Transverse colon (tissue), 3 donors: ENCODE data around the gene B4GALNT1.

Source experiments
- EP300 ChIP-seq: sonication (generic); formaldehyde crosslinking; IDR thresholded peaks from one replicate; pipeline ENCODE4 v1.6.1; 2017; ENCODE audit warnings: antibody characterized with exemption, low read depth
- TF ChIP-seq, protein P1 (sequence below), 5 experiments: fragments of 200-600 bp in 3 of 5; fragments of 450-650 bp in 2 of 5; sonication (generic) in 3 of 5; IDR thresholded peaks; 1 replicate in 2 of 5; 2 replicates in 3 of 5; pipeline ENCODE4 v1.5.1; 2016 to 2017; ENCODE audit warnings: antibody characterized with exemption in 5 of 5, inconsistent platforms in 3 of 5, mild to moderate bottlenecking in 2 of 5, moderate library complexity in 1 of 5

DNA sequence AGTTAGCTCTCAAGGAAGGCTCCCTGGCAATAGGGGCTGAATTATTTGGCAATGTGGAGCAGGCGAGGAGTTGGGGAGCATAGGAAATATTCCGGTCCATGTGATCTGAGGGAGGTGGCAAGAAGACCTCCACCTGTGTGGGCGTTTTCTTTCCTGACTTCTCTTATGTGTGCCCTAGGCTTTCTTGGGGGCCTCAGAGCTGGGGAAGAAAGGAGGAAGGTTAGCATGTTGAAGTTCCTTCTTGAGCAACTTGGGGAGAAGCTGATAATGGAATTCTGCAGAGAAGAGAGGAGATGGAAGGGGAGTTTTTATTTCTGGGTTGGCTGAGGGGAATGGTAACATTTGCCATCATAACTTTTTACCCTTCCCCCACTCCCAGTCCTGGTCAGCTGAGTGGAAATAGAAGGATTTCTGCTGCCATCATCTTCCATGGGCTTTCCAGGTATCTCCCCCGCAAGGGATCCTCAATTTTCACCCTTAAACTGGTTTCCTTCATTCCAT, 27.1 kb downstream of the B4GALNT1 start:
- TF ChIP-seq, protein P1, sequence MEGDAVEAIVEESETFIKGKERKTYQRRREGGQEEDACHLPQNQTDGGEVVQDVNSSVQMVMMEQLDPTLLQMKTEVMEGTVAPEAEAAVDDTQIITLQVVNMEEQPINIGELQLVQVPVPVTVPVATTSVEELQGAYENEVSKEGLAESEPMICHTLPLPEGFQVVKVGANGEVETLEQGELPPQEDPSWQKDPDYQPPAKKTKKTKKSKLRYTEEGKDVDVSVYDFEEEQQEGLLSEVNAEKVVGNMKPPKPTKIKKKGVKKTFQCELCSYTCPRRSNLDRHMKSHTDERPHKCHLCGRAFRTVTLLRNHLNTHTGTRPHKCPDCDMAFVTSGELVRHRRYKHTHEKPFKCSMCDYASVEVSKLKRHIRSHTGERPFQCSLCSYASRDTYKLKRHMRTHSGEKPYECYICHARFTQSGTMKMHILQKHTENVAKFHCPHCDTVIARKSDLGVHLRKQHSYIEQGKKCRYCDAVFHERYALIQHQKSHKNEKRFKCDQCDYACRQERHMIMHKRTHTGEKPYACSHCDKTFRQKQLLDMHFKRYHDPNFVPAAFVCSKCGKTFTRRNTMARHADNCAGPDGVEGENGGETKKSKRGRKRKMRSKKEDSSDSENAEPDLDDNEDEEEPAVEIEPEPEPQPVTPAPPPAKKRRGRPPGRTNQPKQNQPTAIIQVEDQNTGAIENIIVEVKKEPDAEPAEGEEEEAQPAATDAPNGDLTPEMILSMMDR (IDR thresholded peaks at IDR 0.05), result no peak
- TF ChIP-seq EP300, result no peak
